ENCODE measurements around the gene CENPT.

The CENPT gene

GRCh38 chr16:67862623-67863583 lies 15.4 kb upstream of the CENPT start:
- H3K4me1 ChIP-seq (ENCODE audit: control insufficient read depth, insufficient read depth, low read length, unreplicated experiment) = peaks cover 45% of the 10 kb centered on the region
- H3K4me3 ChIP-seq (ENCODE audit: low read depth, low read length) = peak overlapping the region; percentile 30; the same call in 1 of the 2 replicates
- H3K79me2 ChIP-seq (ENCODE audit: control insufficient read depth, insufficient read depth, low read length, unreplicated experiment) = peaks cover 80% of the 10 kb centered on the region
- H3K36me3 ChIP-seq (ENCODE audit: insufficient read depth, low read length) = no peaks in the 10 kb centered on the region; the same call in 1 of the 2 replicates
- no peaks in the 10 kb centered on the region for H3K27me3 ChIP-seq (ENCODE audit: insufficient read depth, low read length)
- peak overlapping the region; percentile 93 for H3K27ac ChIP-seq (ENCODE audit: low read depth, low read length)
- H2AFZ ChIP-seq (ENCODE audit: low read length, unreplicated experiment) = no peak overlapping the region

- no peaks in the 10 kb centered on the region; the same call in 1 of the 2 replicates for H3K36me3 ChIP-seq (ENCODE audit: insufficient read depth, low read length)
- H3K79me2 ChIP-seq (ENCODE audit: control insufficient read depth, insufficient read depth, low read length, unreplicated experiment) = peaks cover 87% of the 10 kb centered on the region
- no peak overlapping the region for H3K4me3 ChIP-seq (ENCODE audit: low read depth, low read length)
- H2AFZ ChIP-seq (ENCODE audit: low read length, unreplicated experiment) = no peak overlapping the region
- peaks cover 53% of the 10 kb centered on the region for H3K4me1 ChIP-seq (ENCODE audit: control insufficient read depth, insufficient read depth, low read length, unreplicated experiment)
- H3K27me3 ChIP-seq (ENCODE audit: insufficient read depth, low read length) = no peaks in the 10 kb centered on the region
- H3K27ac ChIP-seq (ENCODE audit: low read depth, low read length) = peak overlapping the region; percentile 93
Observed at GRCh38 chr16:67861877-67862276, 14.4 kb upstream of the CENPT start.

DNA sequence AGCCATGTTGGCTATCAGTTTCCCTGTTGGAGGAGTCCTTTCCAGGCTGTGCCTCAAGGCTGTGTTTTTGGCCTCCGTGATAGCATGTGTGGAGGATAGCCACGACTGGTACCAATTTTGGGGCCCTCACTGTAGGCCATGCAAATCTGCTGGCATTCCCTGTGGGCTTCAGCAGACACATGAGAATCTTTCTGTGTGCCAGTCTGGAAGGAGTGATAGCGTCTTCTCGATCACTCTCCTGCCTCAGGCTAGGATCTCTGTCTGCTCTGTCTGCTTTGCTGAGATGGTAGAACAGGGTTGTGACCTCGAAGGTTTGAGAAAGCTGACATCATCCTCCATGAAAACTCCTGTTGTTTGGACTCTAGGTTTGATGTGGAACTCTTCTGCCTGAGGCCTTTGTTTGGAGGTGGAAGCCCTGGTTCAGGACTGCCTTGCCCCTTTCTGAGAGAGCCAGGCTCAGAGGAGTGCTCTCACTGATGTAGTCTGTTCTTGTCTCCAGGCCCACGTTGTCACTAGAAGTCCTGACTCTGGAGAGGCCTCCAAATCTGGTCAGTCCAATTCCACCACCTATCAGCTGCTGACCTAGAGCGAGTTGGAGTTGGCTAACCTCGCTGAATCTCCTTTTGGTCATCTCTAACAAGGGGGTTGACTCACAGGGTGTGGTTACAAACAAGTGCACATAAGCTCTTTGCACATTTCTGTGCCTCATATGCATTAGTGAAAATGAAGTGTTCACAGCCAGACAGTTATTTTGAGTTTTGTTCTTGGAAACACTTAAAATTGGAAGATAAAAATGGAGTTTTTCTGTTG lies 13.3 kb upstream of the CENPT start:
- Histone ChIP-seq H3K36me3 (ENCODE audit: insufficient read depth, low read length) (no peaks in the 10 kb centered on the region), H3K27me3 (ENCODE audit: insufficient read depth, low read length) (no peaks in the 10 kb centered on the region), H3K4me3 (ENCODE audit: low read depth, low read length) (peak overlapping the region; percentile 13; the same call in 1 of the 2 replicates), H3K79me2 (ENCODE audit: control insufficient read depth, insufficient read depth, low read length, unreplicated experiment) (peaks cover 88% of the 10 kb centered on the region), H3K4me1 (ENCODE audit: control insufficient read depth, insufficient read depth, low read length, unreplicated experiment) (peaks cover 57% of the 10 kb centered on the region), H3K27ac (ENCODE audit: low read depth, low read length) (peak overlapping the region; percentile 93), H2AFZ (ENCODE audit: low read length, unreplicated experiment) (no peak overlapping the region)

- H2AFZ ChIP-seq (ENCODE audit: low read length, unreplicated experiment) = no peak overlapping the region
- no peaks in the 10 kb centered on the region for H3K36me3 ChIP-seq (ENCODE audit: insufficient read depth, low read length)
- peak overlapping the region; percentile 99 for H3K27ac ChIP-seq (ENCODE audit: low read depth, low read length)
- H3K4me3 ChIP-seq (ENCODE audit: low read depth, low read length) = no peak overlapping the region
- H3K79me2 ChIP-seq (ENCODE audit: control insufficient read depth, insufficient read depth, low read length, unreplicated experiment) = peaks cover 90% of the 10 kb centered on the region
- no peaks in the 10 kb centered on the region for H3K27me3 ChIP-seq (ENCODE audit: insufficient read depth, low read length)
- peaks cover 51% of the 10 kb centered on the region for H3K4me1 ChIP-seq (ENCODE audit: control insufficient read depth, insufficient read depth, low read length, unreplicated experiment)
Observed at GRCh38 chr16:67858500-67858899, 11.0 kb upstream of the CENPT start.

GRCh38 chr16:67857547-67858233 lies 10.2 kb upstream of the CENPT start:
- Histone ChIP-seq H3K4me1 (ENCODE audit: control insufficient read depth, insufficient read depth, low read length, unreplicated experiment) (peaks cover 45% of the 10 kb centered on the region), H3K79me2 (ENCODE audit: control insufficient read depth, insufficient read depth, low read length, unreplicated experiment) (peaks cover 92% of the 10 kb centered on the region), H3K27ac (ENCODE audit: low read depth, low read length) (peak overlapping the region; percentile 99), H3K36me3 (ENCODE audit: insufficient read depth, low read length) (no peaks in the 10 kb centered on the region), H3K27me3 (ENCODE audit: insufficient read depth, low read length) (no peaks in the 10 kb centered on the region), H3K4me3 (ENCODE audit: low read depth, low read length) (peak overlapping the region; percentile 10; the same call in 1 of the 2 replicates), H2AFZ (ENCODE audit: low read length, unreplicated experiment) (no peak overlapping the region)

DNA sequence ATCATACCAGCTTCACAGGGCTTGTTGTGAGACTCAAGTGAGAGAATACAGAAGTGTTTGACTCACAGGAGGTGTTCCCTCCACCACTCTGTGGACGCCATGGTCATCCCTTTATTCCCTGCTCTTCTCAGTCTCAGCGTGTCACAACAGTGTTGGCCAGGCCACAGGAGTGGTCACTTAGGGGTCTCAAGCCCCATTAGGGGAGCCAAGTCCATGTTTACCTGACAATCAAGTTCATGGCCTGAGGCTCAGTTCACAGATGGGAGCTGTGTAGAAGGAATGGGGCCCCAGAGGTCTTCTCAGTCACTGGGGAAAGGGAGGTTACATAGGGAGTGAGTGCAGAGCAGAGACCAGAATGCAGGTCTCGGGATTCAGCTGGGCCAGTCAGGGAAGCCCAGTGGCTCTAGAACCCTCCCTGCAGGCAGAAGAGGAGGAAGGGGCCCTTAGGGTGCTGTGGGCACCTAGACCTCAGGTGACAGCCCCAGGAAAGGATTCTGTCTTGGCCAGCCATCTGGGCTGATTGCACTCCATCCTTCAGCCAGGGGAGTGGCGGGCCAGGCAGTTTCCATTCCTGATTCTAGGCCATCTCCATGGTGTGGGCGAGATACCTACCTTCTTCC lies 9.5 kb upstream of the CENPT start:
- Histone ChIP-seq H3K4me1 (ENCODE audit: control insufficient read depth, insufficient read depth, low read length, unreplicated experiment) (peaks cover 39% of the 10 kb centered on the region), H3K79me2 (ENCODE audit: control insufficient read depth, insufficient read depth, low read length, unreplicated experiment) (peaks cover 90% of the 10 kb centered on the region), H3K4me3 (ENCODE audit: low read depth, low read length) (peak overlapping the region; percentile 10; the same call in 1 of the 2 replicates), H3K27me3 (ENCODE audit: insufficient read depth, low read length) (no peaks in the 10 kb centered on the region), H3K27ac (ENCODE audit: low read depth, low read length) (peak overlapping the region; percentile 99), H3K36me3 (ENCODE audit: insufficient read depth, low read length) (no peaks in the 10 kb centered on the region), H2AFZ (ENCODE audit: low read length, unreplicated experiment) (no peak overlapping the region)

- no peaks in the 10 kb centered on the region for H3K36me3 ChIP-seq (ENCODE audit: insufficient read depth, low read length)
- peaks cover 26% of the 10 kb centered on the region for H3K4me1 ChIP-seq (ENCODE audit: control insufficient read depth, insufficient read depth, low read length, unreplicated experiment)
Observed at GRCh38 chr16:67855789-67856188, 8.3 kb upstream of the CENPT start.

DNA sequence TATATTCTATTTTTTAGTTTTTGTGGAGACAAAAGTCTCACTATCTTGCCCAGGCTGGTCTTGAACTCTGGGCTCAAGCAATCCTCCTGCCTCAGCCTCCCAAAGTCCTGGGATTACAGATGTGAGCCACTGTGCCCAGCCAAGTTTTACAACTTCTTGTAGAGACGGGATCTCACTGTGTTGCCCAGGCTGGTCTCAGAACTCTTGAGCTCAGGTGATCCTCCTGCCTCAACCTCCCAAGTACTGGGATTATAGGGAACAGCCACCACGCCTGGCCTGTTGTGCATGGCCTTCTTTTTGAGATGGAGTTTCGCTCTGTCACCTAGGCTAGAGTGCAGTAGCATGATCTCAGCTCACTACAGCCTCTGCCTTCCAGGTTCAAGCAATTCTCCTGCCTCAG lies 6.2 kb upstream of the CENPT start:
- H3K4me1 ChIP-seq (ENCODE audit: control insufficient read depth, insufficient read depth, low read length, unreplicated experiment) = peaks cover 24% of the 10 kb centered on the region
- H3K36me3 ChIP-seq (ENCODE audit: insufficient read depth, low read length) = no peaks in the 10 kb centered on the region
- no peak overlapping the region for H3K4me3 ChIP-seq (ENCODE audit: low read depth, low read length)
- no peak overlapping the region for H3K27ac ChIP-seq (ENCODE audit: low read depth, low read length)
- H3K79me2 ChIP-seq (ENCODE audit: control insufficient read depth, insufficient read depth, low read length, unreplicated experiment) = peaks cover 90% of the 10 kb centered on the region
- no peak overlapping the region for H2AFZ ChIP-seq (ENCODE audit: low read length, unreplicated experiment)
- no peaks in the 10 kb centered on the region for H3K27me3 ChIP-seq (ENCODE audit: insufficient read depth, low read length)

More at GRCh38 chr16:67855789-67856188, 8.3 kb upstream of the CENPT start:
- Histone ChIP-seq H3K27ac (ENCODE audit: low read depth, low read length) (peak overlapping the region; percentile 99), H3K79me2 (ENCODE audit: control insufficient read depth, insufficient read depth, low read length, unreplicated experiment) (peaks cover 91% of the 10 kb centered on the region), H2AFZ (ENCODE audit: low read length, unreplicated experiment) (no peak overlapping the region), H3K4me3 (ENCODE audit: low read depth, low read length) (no peak overlapping the region), H3K27me3 (ENCODE audit: insufficient read depth, low read length) (no peaks in the 10 kb centered on the region)

GRCh38 chr16:67848118-67848517 lies 625 bp upstream of the CENPT start:
- peaks cover 38% of the 10 kb centered on the region for H3K4me1 ChIP-seq (ENCODE audit: control insufficient read depth, insufficient read depth, low read length, unreplicated experiment)

More at GRCh38 chr16:67848118-67848517, 625 bp upstream of the CENPT start:
- Histone ChIP-seq H2AFZ (ENCODE audit: low read length, unreplicated experiment) (no peak overlapping the region), H3K27me3 (ENCODE audit: insufficient read depth, low read length) (no peaks in the 10 kb centered on the region), H3K36me3 (ENCODE audit: insufficient read depth, low read length) (no peaks in the 10 kb centered on the region), H3K79me2 (ENCODE audit: control insufficient read depth, insufficient read depth, low read length, unreplicated experiment) (peaks cover 88% of the 10 kb centered on the region), H3K27ac (ENCODE audit: low read depth, low read length) (peak overlapping the region; percentile 69), H3K4me3 (ENCODE audit: low read depth, low read length) (peak overlapping the region; percentile 94)

Data from ACC112 (cell line).